ENCODE results near the gene PTOV1.

PTOV1 gene

GRCh38 chr19:49837425-49837824 is 13.5 kb upstream of the PTOV1 start:
- H3K27ac ChIP-seq: no peak overlapping the region
- TF ChIP-seq CTCF (conservative IDR thresholded peaks at IDR 0.05): no peak

- TF ChIP-seq CTCF (conservative IDR thresholded peaks at IDR 0.05): no peak
- H3K27ac ChIP-seq: no peak overlapping the region
These were observed 11.9 kb upstream of the PTOV1 start for GRCh38 chr19:49838885-49839588.

- H3K27ac ChIP-seq: no peak overlapping the region
- TF ChIP-seq CTCF (conservative IDR thresholded peaks at IDR 0.05): no peak
These were observed 11.2 kb upstream of the PTOV1 start for GRCh38 chr19:49839713-49840112.

- no peak for TF ChIP-seq CTCF (conservative IDR thresholded peaks at IDR 0.05)
- no peak overlapping the region for H3K27ac ChIP-seq
These were observed 10.6 kb upstream of the PTOV1 start for GRCh38 chr19:49840321-49840720.

GRCh38 chr19:49840736-49841249 is 10.2 kb upstream of the PTOV1 start:
- no peak overlapping the region for H3K27ac ChIP-seq
- TF ChIP-seq CTCF (conservative IDR thresholded peaks at IDR 0.05): no peak

- TF ChIP-seq CTCF (conservative IDR thresholded peaks at IDR 0.05): no peak
- no peak overlapping the region for H3K27ac ChIP-seq
These were observed 7.7 kb upstream of the PTOV1 start for GRCh38 chr19:49843265-49843664.

- no peak overlapping the region for H3K27ac ChIP-seq
- TF ChIP-seq CTCF (conservative IDR thresholded peaks at IDR 0.05): no peak
These were observed 6.5 kb upstream of the PTOV1 start for GRCh38 chr19:49844138-49845095.
